ENCODE measurements around the gene TRIOBP. TPM values are rescaled to one million over a fixed set of nuclear protein-coding genes. Genes with fewer than 3 reads are reported as not detected.
A peak's percentile ranks its signal among the peaks of the same experiment; 100 is the strongest.

TRIOBP gene
- polyA plus RNA-seq, 1 experiment, result 73.9 TPM

DNA sequence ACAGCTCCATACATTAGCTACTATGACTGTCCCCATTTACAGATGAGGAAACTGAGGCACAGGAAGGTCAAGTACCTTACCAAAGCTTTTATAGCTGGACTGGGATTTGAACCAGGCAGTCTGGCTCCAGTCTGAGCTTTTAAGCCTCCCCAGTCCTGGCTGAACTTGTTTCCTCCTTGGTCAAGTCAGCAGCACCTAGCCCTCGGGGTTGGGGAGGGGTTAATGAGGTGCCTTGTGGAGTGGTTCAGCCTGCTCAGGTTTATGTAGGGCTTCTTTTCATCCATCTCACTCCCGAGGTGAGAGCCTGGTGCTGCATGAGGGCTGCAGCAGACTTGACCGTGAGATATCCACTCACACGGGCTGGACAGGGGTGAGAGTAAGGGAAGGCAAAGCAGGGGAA, 74.2 kb downstream of the TRIOBP start:
- ChIA-PET POLR2A (no interaction called here), CTCF (interaction anchor here (0.8 kb wide), 1 partner anchor 14 kb away, joined by 4 read pairs; no protein-coding TSS in a partner anchor)
- TF ChIP-seq CTCF (IDR thresholded peaks at IDR 0.05; ENCODE audit: insufficient read depth, low read depth, low read length), result no peak
- Histone ChIP-seq H3K27me3 (ENCODE audit: control insufficient read depth, insufficient read depth, low read length) (no peaks in the 10 kb centered on the region), H3K36me3 (ENCODE audit: control insufficient read depth, insufficient read depth, low read length) (peaks cover 44% of the 10 kb centered on the region), H3K4me3 (ENCODE audit: low read depth, low read length) (no peak overlapping the region)
- no peak for DNase-seq (ENCODE audit: low read depth)

DNA sequence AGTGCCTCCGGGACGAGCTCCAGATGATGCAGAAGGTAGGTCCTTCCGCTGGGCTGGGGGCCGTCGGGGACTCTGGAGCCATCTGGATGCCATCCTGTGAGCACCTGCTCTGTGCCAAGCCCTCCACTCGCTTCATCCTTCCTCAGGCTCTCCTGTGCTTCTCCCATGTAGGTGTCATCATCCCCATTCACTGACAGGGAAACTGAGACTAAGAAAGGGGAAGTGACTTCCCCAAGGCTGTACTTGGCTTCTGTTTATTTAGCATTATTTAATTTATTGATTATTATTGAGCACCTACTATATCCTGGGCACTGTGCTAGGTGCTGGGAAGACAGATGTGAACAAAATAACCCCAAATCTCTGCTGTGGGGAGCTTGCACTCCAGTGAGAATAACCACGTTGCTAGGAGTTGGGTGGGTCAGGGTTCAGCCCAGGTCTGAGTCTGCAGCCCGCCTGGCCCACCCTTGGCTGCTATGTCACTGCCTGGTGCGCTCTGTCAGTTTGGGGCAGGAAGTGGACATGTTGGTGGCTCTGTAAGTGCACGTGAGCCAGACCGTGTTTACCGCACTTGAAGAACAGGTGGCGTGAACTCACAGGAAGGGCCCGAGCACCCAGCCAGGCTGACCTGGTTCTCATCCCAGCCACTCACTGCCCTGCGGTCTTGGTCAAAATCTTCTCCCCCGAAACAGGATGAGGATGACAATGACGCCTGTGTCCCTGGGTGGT, 75.0 kb downstream of the TRIOBP start:
- no peak for DNase-seq (ENCODE audit: low read depth)
- ChIA-PET POLR2A (no interaction called here), CTCF (interaction anchor here (0.8 kb wide), 1 partner anchor 15 kb away, joined by 4 read pairs; no protein-coding TSS in a partner anchor)
- Histone ChIP-seq H3K4me3 (ENCODE audit: low read depth, low read length) (no peak overlapping the region), H3K27me3 (ENCODE audit: control insufficient read depth, insufficient read depth, low read length) (no peaks in the 10 kb centered on the region), H3K36me3 (ENCODE audit: control insufficient read depth, insufficient read depth, low read length) (peaks cover 42% of the 10 kb centered on the region)
- no peak for TF ChIP-seq CTCF (IDR thresholded peaks at IDR 0.05; ENCODE audit: insufficient read depth, low read depth, low read length)

DNA sequence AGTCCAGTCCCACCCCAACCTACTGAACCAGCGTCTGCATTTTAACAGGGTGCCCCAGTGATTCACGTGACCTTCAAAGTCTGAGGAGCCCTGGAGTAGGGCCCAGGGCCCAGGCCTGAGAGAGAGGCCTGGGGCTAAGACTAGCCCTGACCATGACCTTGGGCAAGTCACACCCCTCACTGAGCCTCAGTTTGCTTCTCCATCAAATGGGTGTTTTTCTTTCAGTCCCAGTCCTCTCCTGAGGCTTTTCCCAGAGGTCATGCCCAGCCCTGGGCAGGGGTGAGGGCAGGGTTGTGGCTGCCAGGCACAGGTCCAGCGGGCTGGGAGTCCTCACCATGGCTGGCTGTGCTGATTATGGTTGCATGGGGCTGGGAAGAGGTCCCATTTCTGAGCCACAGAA, 77.9 kb downstream of the TRIOBP start:
- H3K27me3 ChIP-seq (ENCODE audit: control insufficient read depth, insufficient read depth, low read length), result no peaks in the 10 kb centered on the region; the same call in 1 of the 2 replicates
- POLR2A ChIA-PET, result no interaction called here
- CTCF ChIA-PET, result no interaction called here
- H3K36me3 ChIP-seq (ENCODE audit: control insufficient read depth, insufficient read depth, low read length), result peaks cover 28% of the 10 kb centered on the region
- TF ChIP-seq CTCF (IDR thresholded peaks at IDR 0.05; ENCODE audit: insufficient read depth, low read depth, low read length), result no peak
- DNase-seq (ENCODE audit: low read depth), result no peak
- H3K4me3 ChIP-seq (ENCODE audit: low read depth, low read length), result no peak overlapping the region

DNA sequence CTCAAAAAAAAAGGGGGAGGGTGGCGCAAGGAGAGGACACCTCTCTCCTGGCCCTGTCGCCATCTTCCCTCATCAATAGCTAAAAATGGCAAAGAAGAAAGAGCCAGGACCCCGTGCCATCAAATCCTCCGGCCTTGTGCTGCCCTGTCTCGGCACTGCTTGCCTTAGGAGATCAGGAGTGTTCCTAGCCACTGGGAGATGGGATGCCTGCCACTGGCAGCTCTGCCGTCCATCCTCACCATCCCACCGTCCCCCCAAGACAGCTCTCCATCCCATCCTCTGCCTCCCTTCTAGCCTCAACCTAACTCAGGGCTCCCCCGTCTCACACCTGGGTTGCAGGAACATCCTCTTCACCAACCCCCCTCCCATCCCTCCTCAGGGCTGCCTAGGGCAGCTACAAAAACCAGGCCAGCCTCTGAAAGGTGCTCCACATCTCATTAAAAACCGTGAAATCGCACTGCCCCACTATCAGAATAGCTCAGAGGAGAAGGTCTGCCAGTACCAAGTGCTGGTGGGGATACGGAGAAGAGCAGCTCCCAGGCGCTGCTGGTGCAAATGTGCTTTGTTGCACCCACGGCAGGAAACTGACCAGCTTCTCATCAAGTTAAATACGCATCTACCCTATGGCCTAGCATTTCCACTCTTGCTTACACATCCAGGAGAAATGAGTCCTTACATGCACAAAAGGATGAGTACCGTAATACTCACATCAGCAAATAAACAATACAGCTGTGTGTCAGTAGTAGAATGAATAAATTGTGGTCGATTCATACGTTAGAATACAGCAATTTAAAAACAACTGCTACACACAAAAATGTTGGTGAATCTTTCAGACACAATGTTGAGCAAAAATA, 79.2 kb downstream of the TRIOBP start:
- H3K36me3 ChIP-seq (ENCODE audit: control insufficient read depth, insufficient read depth, low read length), result peaks cover 24% of the 10 kb centered on the region
- no peak overlapping the region for H3K4me3 ChIP-seq (ENCODE audit: low read depth, low read length)
- ChIA-PET CTCF (interaction anchor here (0.9 to 1.5 kb wide), 3 partner anchors 9 to 133 kb away, joined by 4 to 6 read pairs (median 5); no protein-coding TSS in a partner anchor), POLR2A (no interaction called here)
- TF ChIP-seq CTCF (IDR thresholded peaks at IDR 0.05; ENCODE audit: insufficient read depth, low read depth, low read length), result no peak
- no peaks in the 10 kb centered on the region; the same call in 1 of the 2 replicates for H3K27me3 ChIP-seq (ENCODE audit: control insufficient read depth, insufficient read depth, low read length)
- peak; percentile 44 for DNase-seq (ENCODE audit: low read depth)

DNA sequence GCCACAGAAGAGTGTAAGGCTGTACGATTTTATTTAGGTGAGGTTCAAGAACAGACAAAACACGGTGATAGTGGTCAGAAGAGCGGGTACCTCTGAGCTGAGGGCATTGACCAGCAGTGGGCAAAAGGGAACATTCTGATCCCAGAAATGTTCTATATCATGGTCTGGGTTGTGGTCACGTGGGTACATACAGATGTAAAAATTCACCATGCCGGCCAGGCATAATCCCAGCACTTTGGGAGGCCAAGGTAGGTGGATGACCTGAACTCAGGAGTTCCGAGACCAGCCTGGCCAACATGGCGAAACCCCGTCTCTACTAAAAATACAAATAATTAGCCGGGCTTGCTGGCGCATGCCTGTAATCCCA, 79.8 kb downstream of the TRIOBP start:
- CTCF ChIA-PET, result interaction anchor here (1.0 to 1.5 kb wide), 3 partner anchors 9 to 134 kb away, joined by 5 to 6 read pairs (median 5); no protein-coding TSS in a partner anchor
- DNase-seq (ENCODE audit: low read depth), result no peak
- POLR2A ChIA-PET, result no interaction called here
- H3K4me3 ChIP-seq (ENCODE audit: low read depth, low read length), result no peak overlapping the region
- H3K27me3 ChIP-seq (ENCODE audit: control insufficient read depth, insufficient read depth, low read length), result no peaks in the 10 kb centered on the region; the same call in 1 of the 2 replicates
- no peak for TF ChIP-seq CTCF (IDR thresholded peaks at IDR 0.05; ENCODE audit: insufficient read depth, low read depth, low read length)
- H3K36me3 ChIP-seq (ENCODE audit: control insufficient read depth, insufficient read depth, low read length), result peaks cover 19% of the 10 kb centered on the region

Data from BJ (cell line).